GM12872 (cell line): ENCODE measurements around the gene GPX6.

Experiments used
- CTCF ChIP-seq: IDR thresholded peaks from 3 replicates; pipeline ENCODE4 v1.5.1; 2011; ENCODE audit warnings: low read depth, mild to moderate bottlenecking, low read length, moderate library complexity; ENCODE audit not compliant: insufficient read depth

Gene GPX6

GRCh38 chr6:28511628-28512300 is 3.8 kb downstream of the GPX6 start:
- no peak for TF ChIP-seq CTCF

- no peak for TF ChIP-seq CTCF
Measured at GRCh38 chr6:28506807-28507475, 8.7 kb downstream of the GPX6 start.

GRCh38 chr6:28505733-28506132 is 9.9 kb downstream of the GPX6 start:
- no peak for TF ChIP-seq CTCF

GRCh38 chr6:28501259-28501658 is 14.3 kb downstream of the GPX6 start:
- TF ChIP-seq CTCF, result no peak

GRCh38 chr6:28497893-28498292 is 17.7 kb downstream of the GPX6 start:
- TF ChIP-seq CTCF, result no peak

GRCh38 chr6:28497306-28497705 is 18.3 kb downstream of the GPX6 start:
- TF ChIP-seq CTCF, result no peak

- TF ChIP-seq CTCF, result no peak; the same call in 2 of the 3 replicates
Measured at GRCh38 chr6:28496099-28496779, 19.4 kb downstream of the GPX6 start.
